Thyroid gland (tissue), 4 donors: ENCODE measurements around the gene ADCYAP1R1.

Source experiments
- CTCF ChIP-seq, 6 experiments: fragments of 200-600 bp in 3 of 6; fragments of 450-650 bp in 3 of 6; sonication (generic) in 3 of 6; IDR thresholded peaks; one replicate each; pipeline ENCODE4 v1.5.1; 2016 to 2019; ENCODE audit warnings: antibody characterized with exemption in 6 of 6, mild to moderate bottlenecking in 2 of 6, inconsistent platforms in 1 of 6, moderate library complexity in 1 of 6
- POLR2A ChIP-seq, 2 donors: fragments of 450-650 bp; IDR thresholded peaks; one replicate each; pipeline ENCODE4 v1.6.1; 2017; ENCODE audit warnings: antibody characterized with exemption in 2 of 2, mild to moderate bottlenecking in 2 of 2, moderate library complexity in 1 of 2

- TF ChIP-seq CTCF (IDR thresholded peaks at IDR 0.05) (no peak), POLR2A (IDR thresholded peaks at IDR 0.05) (no peak)
These were observed 24.7 kb upstream of the ADCYAP1R1 start for GRCh38 chr7:31027161-31027965.
